HG02798 (cell line): ENCODE data around the gene HIP1.
"Not testable (repeated sequence)": the region's sequence is repeated elsewhere in the genome, so short reads cannot be mapped to it uniquely, and the experiment has no call there.

Experiments
- ATAC-seq: cut with Tn5 transposase; IDR thresholded peaks from one replicate; pipeline ENCODE4 v1.9.1; 2021; ENCODE audit warnings: mild to moderate bottlenecking; ENCODE audit not compliant: unreplicated experiment, poor library complexity

The HIP1 gene

GRCh38 chr7:75687246-75688088 lies 51.3 kb downstream of the HIP1 start:
- ATAC-seq, result no peak

- no peak for ATAC-seq
Observed at GRCh38 chr7:75686551-75686950, 52.2 kb downstream of the HIP1 start.

GRCh38 chr7:75682052-75682451 lies 56.7 kb downstream of the HIP1 start:
- not testable (repeated sequence) for ATAC-seq

GRCh38 chr7:75679060-75679459 lies 59.7 kb downstream of the HIP1 start:
- ATAC-seq, result no peak

- ATAC-seq, result no peak
Observed at GRCh38 chr7:75669579-75669978, 69.2 kb downstream of the HIP1 start.

GRCh38 chr7:75667938-75668337 lies 70.8 kb downstream of the HIP1 start:
- ATAC-seq, result no peak

GRCh38 chr7:75663302-75663907 lies 75.3 kb downstream of the HIP1 start:
- ATAC-seq, result peak; percentile 3

GRCh38 chr7:75662579-75663301 lies 76.0 kb downstream of the HIP1 start:
- ATAC-seq, result peak; percentile 91

- ATAC-seq, result no peak
Observed at GRCh38 chr7:75660566-75661215, 78.0 kb downstream of the HIP1 start.

GRCh38 chr7:75658802-75659201 lies 79.9 kb downstream of the HIP1 start:
- ATAC-seq, result no peak

- ATAC-seq, result no peak
Observed at GRCh38 chr7:75658369-75658768, 80.4 kb downstream of the HIP1 start.

GRCh38 chr7:75657866-75658265 lies 80.9 kb downstream of the HIP1 start:
- ATAC-seq, result no peak

GRCh38 chr7:75656740-75657139 lies 82.0 kb downstream of the HIP1 start:
- ATAC-seq, result no peak

GRCh38 chr7:75655536-75655935 lies 83.2 kb downstream of the HIP1 start:
- no peak for ATAC-seq

GRCh38 chr7:75654855-75655254 lies 83.9 kb downstream of the HIP1 start:
- no peak for ATAC-seq

GRCh38 chr7:75653651-75654050 lies 85.1 kb downstream of the HIP1 start:
- ATAC-seq, result no peak

GRCh38 chr7:75652788-75653187 lies 86.0 kb downstream of the HIP1 start:
- no peak for ATAC-seq

- ATAC-seq, result no peak
Observed at GRCh38 chr7:75650681-75651080, 88.1 kb downstream of the HIP1 start.

- ATAC-seq, result no peak
Observed at GRCh38 chr7:75650062-75650461, 88.7 kb downstream of the HIP1 start.

- ATAC-seq, result no peak
Observed at GRCh38 chr7:75649462-75649861, 89.3 kb downstream of the HIP1 start.
